ENCODE results near the gene PDIA6. TPM values are rescaled to one million over a fixed set of nuclear protein-coding genes. Genes with fewer than 3 reads are reported as not detected.

The PDIA6 gene
- total and polyA plus RNA-seq, 10 of the 15 experiments (the other 5 are each of a cell fraction or from before 2014, with no cell fraction given) = 148 to 526 (median 209) TPM

DNA sequence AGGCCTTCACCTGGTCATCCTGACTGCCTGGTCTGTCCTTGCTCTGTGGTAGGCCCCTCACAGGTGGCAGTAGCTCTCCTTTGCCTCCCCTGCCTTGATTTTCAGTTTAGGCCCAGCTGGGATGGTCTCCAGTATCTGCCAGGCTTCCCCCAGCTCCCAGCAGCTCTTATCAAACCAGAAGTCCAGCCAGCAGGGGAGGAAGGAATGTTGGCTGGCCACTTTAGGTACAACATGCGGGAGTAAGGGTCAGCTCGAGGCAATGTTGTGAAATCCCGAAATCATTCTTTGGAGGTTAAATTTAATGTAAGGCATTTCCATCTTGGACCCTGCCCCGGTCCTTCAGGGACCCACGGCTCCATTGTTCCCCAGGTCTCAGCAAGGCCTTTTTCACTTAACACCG, 74.4 kb downstream of the PDIA6 start (continued):
- TF ChIP-seq, protein P1, sequence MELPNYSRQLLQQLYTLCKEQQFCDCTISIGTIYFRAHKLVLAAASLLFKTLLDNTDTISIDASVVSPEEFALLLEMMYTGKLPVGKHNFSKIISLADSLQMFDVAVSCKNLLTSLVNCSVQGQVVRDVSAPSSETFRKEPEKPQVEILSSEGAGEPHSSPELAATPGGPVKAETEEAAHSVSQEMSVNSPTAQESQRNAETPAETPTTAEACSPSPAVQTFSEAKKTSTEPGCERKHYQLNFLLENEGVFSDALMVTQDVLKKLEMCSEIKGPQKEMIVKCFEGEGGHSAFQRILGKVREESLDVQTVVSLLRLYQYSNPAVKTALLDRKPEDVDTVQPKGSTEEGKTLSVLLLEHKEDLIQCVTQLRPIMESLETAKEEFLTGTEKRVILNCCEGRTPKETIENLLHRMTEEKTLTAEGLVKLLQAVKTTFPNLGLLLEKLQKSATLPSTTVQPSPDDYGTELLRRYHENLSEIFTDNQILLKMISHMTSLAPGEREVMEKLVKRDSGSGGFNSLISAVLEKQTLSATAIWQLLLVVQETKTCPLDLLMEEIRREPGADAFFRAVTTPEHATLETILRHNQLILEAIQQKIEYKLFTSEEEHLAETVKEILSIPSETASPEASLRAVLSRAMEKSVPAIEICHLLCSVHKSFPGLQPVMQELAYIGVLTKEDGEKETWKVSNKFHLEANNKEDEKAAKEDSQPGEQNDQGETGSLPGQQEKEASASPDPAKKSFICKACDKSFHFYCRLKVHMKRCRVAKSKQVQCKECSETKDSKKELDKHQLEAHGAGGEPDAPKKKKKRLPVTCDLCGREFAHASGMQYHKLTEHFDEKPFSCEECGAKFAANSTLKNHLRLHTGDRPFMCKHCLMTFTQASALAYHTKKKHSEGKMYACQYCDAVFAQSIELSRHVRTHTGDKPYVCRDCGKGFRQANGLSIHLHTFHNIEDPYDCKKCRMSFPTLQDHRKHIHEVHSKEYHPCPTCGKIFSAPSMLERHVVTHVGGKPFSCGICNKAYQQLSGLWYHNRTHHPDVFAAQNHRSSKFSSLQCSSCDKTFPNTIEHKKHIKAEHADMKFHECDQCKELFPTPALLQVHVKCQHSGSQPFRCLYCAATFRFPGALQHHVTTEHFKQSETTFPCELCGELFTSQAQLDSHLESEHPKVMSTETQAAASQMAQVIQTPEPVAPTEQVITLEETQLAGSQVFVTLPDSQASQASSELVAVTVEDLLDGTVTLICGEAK (IDR thresholded peaks at IDR 0.05; ENCODE audit: borderline replicate concordance) = no peak

DNA sequence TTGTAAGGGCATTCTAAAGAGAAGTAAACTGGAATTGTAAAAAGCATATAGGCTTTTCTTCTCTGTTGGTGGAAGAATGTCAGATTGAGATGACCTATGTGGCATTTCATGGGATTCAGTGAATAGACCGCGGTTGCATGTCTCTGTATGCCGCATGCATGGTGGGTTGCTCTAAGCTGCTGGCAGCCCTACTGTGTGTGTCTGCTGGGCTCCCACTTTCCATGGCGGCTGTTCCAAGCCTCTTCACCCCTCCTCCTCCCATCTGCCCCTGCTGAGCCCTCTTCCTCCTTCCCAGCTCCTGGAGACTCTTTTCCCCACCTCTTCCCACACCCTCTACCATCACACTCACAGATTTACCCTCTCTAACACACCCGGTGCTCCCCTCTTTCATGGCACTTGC, 78.6 kb downstream of the PDIA6 start:
- no peak overlapping the region for H3K9ac ChIP-seq (ENCODE audit: control insufficient read depth, insufficient read depth, low read length)
- H2AFZ ChIP-seq (ENCODE audit: control insufficient read depth, low read depth, low read length) = no peak overlapping the region
- H3K27me3 ChIP-seq (replicated peaks in 1 of 2; ENCODE audit: control insufficient read depth in 2 of 2, insufficient read depth in 2 of 2, low read length in 1 of 2) = no peaks in the 10 kb centered on the region; a peak in 1 of 4 replicates
- no peak overlapping the region for H3K4me3 ChIP-seq
- in situ Hi-C loops (cut with MboI) (no loop called here), intact Hi-C loops (cut with micrococcal nuclease; ENCODE audit: unreplicated experiment) (no loop called here)
- no peak overlapping the region for H3K27ac ChIP-seq (ENCODE audit: control insufficient read depth, insufficient read depth)
- CTCF ChIA-PET = no interaction called here
- no peaks in the 10 kb centered on the region for H3K79me2 ChIP-seq (ENCODE audit: control insufficient read depth, insufficient read depth, low read length)
- no TSS peak for BruUV-seq (replicated peaks)
- H3K9me3 ChIP-seq (replicated peaks; ENCODE audit: control insufficient read depth, insufficient read depth, low read length) = no peaks in the 10 kb centered on the region
- SMC1A ChIA-PET (ENCODE audit: uncharacterized antibody, unreplicated experiment) = no interaction called here
- no peak overlapping the region for H3K4me2 ChIP-seq (ENCODE audit: control insufficient read depth, insufficient read depth)
- POLR2A ChIA-PET = interaction anchor here (0.5 kb wide), 1 partner anchor 11 kb away, joined by 8 read pairs; no protein-coding TSS in a partner anchor
- WGBS (ENCODE audit: insufficient coverage, insufficient replicate concordance, low lambda C conversion rate, missing lambda C conversion rate) = 88% methylated on average over 5 of the region's 5 CpGs
- ATAC-seq (no peak), FAIRE-seq (no peak), DNase-seq (ENCODE audit: low read depth, low spot score) (no peak)
- RAD21 ChIA-PET (ENCODE audit: unreplicated experiment) = no interaction called here
- no peaks in the 10 kb centered on the region for H3K4me1 ChIP-seq (ENCODE audit: control insufficient read depth, insufficient read depth, low read length)
- no peaks in the 10 kb centered on the region for H3K36me3 ChIP-seq (ENCODE audit: control insufficient read depth in 2 of 2, insufficient read depth in 2 of 2, low read length in 1 of 2)
- no peaks in the 10 kb centered on the region for H4K20me1 ChIP-seq (ENCODE audit: control insufficient read depth, insufficient read depth)
- TF ChIP-seq IKZF2 (IDR thresholded peaks at IDR 0.05) (no peak), RAD51 (IDR thresholded peaks at IDR 0.05) (no peak), SPI1 (IDR thresholded peaks at IDR 0.05; ENCODE audit: borderline replicate concordance, insufficient read depth, low read depth, low read length) (no peak), BMI1 (IDR thresholded peaks at IDR 0.05; ENCODE audit: borderline replicate concordance) (no peak), POLR2A (IDR thresholded peaks at IDR 0.05; ENCODE audit: low read depth, low read length) (no peak), RBBP5 (conservative IDR thresholded peaks at IDR 0.05) (no peak), RFX5 (IDR thresholded peaks at IDR 0.05; ENCODE audit: low read depth, low read length) (no peak), ATF7 (IDR thresholded peaks at IDR 0.05; ENCODE audit: low read depth) (no peak), CREB1 (IDR thresholded peaks at IDR 0.05; ENCODE audit: low read depth) (no peak), ZZZ3 (IDR thresholded peaks at IDR 0.05; ENCODE audit: control insufficient read depth, insufficient read length, low read depth) (no peak)
- TF ChIP-seq, protein P2, sequence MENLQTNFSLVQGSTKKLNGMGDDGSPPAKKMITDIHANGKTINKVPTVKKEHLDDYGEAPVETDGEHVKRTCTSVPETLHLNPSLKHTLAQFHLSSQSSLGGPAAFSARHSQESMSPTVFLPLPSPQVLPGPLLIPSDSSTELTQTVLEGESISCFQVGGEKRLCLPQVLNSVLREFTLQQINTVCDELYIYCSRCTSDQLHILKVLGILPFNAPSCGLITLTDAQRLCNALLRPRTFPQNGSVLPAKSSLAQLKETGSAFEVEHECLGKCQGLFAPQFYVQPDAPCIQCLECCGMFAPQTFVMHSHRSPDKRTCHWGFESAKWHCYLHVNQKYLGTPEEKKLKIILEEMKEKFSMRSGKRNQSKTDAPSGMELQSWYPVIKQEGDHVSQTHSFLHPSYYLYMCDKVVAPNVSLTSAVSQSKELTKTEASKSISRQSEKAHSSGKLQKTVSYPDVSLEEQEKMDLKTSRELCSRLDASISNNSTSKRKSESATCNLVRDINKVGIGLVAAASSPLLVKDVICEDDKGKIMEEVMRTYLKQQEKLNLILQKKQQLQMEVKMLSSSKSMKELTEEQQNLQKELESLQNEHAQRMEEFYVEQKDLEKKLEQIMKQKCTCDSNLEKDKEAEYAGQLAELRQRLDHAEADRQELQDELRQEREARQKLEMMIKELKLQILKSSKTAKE (IDR thresholded peaks at IDR 0.05; ENCODE audit: low read depth, poor library complexity, severe bottlenecking) = no peak
- TF ChIP-seq, protein P3, sequence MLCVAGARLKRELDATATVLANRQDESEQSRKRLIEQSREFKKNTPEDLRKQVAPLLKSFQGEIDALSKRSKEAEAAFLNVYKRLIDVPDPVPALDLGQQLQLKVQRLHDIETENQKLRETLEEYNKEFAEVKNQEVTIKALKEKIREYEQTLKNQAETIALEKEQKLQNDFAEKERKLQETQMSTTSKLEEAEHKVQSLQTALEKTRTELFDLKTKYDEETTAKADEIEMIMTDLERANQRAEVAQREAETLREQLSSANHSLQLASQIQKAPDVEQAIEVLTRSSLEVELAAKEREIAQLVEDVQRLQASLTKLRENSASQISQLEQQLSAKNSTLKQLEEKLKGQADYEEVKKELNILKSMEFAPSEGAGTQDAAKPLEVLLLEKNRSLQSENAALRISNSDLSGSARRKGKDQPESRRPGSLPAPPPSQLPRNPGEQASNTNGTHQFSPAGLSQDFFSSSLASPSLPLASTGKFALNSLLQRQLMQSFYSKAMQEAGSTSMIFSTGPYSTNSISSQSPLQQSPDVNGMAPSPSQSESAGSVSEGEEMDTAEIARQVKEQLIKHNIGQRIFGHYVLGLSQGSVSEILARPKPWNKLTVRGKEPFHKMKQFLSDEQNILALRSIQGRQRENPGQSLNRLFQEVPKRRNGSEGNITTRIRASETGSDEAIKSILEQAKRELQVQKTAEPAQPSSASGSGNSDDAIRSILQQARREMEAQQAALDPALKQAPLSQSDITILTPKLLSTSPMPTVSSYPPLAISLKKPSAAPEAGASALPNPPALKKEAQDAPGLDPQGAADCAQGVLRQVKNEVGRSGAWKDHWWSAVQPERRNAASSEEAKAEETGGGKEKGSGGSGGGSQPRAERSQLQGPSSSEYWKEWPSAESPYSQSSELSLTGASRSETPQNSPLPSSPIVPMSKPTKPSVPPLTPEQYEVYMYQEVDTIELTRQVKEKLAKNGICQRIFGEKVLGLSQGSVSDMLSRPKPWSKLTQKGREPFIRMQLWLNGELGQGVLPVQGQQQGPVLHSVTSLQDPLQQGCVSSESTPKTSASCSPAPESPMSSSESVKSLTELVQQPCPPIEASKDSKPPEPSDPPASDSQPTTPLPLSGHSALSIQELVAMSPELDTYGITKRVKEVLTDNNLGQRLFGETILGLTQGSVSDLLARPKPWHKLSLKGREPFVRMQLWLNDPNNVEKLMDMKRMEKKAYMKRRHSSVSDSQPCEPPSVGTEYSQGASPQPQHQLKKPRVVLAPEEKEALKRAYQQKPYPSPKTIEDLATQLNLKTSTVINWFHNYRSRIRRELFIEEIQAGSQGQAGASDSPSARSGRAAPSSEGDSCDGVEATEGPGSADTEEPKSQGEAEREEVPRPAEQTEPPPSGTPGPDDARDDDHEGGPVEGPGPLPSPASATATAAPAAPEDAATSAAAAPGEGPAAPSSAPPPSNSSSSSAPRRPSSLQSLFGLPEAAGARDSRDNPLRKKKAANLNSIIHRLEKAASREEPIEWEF (IDR thresholded peaks at IDR 0.05; ENCODE audit: insufficient replicate concordance, low read depth, low read length) = no peak

Data from GM12878 (cell line).